CD4-positive, alpha-beta T cell treated with Interferon gamma for 1 hour (primary cell): ENCODE measurements around the gene IMMT.
A peak's percentile ranks its signal among the peaks of the same experiment; 100 is the strongest.
"Not testable (repeated sequence)": the region's sequence is repeated elsewhere in the genome, so short reads cannot be mapped to it uniquely, and the experiment has no call there.

Experiments
- DNase-seq: peaks from one replicate; pipeline ENCODE4 v3.0.0-alpha.2; 2020

Gene IMMT

GRCh38 chr2:86195055-86195807, at the start of gene IMMT:
Gene IMMT, minus strand, starts transcription at chr2:86195462. Its CDS starts 80 bp downstream, at chr2:86195382.
- peak; percentile 91 for DNase-seq

GRCh38 chr2:86244781-86245180, 49.5 kb upstream of the IMMT start:
- DNase-seq, result not testable (repeated sequence)

GRCh38 chr2:86243950-86244733, 48.9 kb upstream of the IMMT start:
- no peak for DNase-seq

DNA sequence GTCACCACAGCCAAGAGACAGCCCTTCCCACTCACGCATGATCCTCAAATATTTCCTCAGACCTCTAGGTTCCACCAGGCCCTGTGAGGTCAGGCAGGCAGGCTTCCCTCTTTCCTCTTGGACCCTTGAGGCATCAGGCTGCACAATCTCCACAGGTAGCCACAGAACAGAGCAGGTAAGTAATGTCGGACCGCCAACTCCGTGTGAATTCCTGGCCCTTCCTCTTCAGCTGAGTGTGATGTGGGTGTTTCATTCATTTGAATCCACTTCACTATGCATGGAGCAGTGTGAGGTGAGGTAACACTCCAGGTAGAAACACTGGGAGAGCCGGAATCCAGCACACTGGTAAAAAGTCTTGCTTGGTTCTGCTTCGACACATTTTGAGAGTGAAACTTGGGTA, 48.0 kb upstream of the IMMT start:
- no peak for DNase-seq

DNA sequence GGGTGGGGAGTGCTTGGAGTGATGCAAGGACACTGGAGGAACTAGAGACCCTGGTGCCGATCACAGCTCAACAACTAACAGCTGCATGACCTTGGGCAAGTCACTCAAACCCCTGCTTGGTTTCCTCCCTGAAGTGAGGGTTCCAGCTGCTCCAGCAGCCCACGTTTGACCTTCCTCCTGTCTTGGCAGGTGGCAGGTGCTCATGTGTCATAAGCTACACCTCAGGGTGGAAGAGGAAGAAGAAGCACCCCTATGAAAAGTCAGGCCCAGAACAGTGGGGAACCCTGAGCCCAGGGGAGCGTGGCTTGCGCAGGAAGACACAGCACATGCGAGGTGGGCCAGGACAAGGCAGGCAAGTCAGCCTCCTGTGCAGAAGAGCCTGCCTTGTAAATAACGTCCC, 46.3 kb upstream of the IMMT start:
- DNase-seq, result no peak

DNA sequence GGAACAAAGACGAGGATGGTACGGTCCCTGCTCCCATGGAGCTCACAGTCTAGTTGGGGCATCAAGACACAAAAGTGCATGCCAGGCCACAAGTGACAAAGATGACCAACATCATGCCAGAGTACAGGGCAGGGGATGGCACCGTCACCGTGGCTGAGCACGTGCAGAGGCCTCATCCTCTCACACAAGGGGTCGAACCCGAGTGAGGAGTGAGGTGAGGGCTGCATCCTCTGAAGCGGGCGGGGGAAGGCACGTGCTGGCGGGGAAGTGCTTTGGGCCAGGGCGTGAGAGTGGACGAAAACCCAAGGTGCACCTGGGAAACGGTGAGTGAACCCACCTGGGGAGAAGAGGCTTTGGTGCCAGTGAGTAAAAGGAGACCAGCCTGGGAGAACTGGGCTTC, 45.0 kb upstream of the IMMT start:
- DNase-seq, result no peak

DNA sequence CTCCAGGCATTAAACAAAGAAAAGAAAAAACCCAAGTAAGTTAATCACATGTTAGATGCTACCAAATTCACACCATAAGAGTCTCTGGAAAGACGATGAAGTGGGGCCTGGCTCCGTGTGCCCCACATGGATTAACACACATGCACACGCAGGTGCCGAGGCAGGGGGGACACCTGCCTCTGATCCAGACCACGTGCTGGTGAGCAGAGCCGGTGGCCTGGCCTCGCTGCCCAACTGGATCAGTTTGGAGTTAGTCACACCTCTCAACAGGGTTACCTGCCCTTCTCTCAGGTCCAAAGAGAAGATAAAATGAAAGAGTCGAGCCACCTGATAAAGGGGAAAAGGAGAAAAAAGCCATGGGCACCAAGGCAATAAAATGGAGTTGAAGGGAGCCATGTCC, 44.5 kb upstream of the IMMT start:
- no peak for DNase-seq

- no peak for DNase-seq
Measured at GRCh38 chr2:86239326-86239725, 44.1 kb upstream of the IMMT start.

GRCh38 chr2:86238354-86238753, 43.1 kb upstream of the IMMT start:
- peak; percentile 73 for DNase-seq

GRCh38 chr2:86237172-86237571, 41.9 kb upstream of the IMMT start:
- no peak for DNase-seq

DNA sequence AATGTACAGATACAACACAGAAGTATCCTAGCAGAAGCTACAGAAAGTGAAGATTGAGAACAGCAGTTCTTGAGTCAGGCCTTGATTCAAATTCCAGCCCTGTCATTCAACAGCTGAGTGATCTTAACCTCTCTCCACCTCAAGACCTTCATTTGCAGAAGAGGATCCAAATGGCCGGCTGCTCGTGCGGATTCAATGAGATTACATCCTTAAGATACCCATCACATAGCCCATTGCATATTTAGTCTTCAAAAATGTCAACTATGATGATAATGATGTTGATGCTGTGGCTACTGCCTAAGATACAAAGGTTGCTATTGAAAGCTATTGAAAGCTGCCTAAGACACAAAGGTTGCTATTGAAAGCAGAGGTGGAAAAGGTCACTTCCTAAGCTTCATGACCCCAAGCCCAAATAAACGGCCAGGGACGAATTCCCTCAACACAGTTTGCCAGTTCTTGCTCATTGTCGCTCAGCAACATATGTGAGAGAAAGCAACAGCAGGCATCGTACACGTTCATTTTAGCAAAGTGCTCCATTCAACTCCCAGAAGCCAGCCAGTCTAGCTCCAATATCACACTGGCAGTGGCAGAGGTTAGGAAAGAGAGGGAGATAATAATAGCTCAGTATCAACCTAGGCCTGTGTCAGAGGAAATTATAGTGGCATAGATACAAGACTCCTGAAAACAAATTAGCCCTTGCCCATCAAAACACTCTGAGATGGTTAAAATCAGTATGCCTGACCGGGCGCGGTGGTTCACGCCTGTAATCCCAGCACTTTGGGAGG, 40.1 kb upstream of the IMMT start:
- DNase-seq, result no peak

GRCh38 chr2:86234563-86235131, 39.4 kb upstream of the IMMT start:
- no peak for DNase-seq

DNA sequence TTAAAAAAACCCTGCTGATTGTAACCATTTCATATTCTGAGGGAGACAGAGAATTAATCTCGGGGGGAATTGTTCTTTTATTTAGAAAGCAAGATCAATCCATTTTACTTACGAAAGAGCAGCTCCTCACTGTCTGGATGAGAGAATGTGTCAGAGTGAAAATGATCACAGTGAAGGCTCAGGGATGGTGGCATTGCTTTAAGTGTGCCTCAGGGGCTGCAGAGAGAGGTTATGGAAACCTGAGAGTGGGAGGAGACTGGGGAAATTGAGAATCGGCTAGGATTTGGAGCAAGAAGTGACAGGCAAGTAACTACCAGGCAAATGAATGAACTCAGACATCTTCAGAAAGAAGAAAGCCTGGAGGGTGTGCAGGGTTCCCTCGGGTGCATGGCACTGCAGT, 38.2 kb upstream of the IMMT start:
- no peak for DNase-seq

DNA sequence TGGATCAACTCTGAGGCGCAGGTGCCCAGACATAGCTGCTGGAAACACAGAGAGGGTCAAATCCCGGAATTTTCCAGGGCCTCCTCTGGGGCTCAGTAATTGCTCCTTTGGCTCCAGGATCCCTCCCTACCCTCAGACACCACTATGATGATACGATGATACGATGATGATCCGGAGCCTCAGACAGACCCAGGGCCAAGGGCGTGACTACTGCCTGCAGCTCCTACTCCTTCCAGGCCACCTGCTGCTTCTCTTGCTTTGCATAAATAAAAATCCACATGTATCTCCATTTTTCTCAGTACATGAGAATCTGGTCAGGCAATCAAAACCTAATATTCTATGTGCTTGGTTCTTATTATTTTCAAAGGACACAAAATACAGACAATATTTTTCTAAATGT, 37.6 kb upstream of the IMMT start:
- no peak for DNase-seq

GRCh38 chr2:86232373-86232784, 37.1 kb upstream of the IMMT start:
- DNase-seq, result no peak

DNA sequence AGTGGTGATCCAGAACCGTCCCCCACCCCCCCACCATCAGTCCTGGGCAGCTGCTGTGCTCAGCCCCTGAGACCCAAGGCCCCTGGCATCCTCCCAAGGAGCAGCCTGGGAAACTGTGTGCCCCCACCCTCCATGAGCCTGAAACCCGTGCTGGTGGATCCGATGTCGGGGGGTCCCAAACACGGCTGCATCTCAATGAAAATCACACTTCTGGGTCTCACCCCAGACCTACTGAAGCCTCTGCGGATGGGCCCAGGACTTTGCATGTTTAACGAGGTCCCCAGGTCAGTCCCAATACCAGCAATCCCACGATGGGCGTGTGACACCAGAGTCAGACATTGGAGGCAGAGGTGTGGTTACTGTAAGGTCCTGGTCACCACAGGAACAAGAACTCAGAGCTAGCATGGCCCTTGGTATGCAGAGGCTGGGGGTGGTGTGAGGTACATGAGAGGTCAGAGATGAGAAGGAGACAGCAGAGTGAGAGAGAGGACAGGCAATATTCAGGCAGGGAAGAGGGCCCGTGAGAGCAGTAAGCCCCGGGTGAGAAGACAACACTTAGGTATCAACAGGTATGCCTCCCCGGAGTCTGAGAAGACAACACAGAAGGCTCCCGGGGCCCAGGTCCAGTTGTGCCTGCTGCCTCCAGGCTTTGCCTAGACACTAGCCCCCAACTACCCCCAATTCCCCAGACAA, 36.6 kb upstream of the IMMT start:
- no peak for DNase-seq

DNA sequence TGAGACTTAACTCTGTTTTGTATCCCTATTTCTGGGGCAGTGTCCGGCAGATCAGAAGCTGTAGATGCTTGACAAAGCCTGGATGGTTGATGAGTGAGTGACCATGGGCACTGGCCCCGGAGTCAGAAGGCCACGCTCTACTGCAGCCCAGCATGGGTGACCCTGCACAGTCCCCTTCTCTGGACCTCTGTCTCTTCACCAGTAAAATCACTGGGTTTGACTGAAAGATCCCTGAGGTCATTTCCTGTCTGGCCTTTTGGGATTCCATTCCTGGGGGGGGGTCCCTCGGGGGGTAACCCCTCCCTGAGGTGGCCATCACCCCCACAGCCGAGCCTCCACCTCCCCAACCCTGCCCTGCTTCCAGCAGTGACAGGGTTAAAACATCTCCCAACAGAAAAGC, 35.7 kb upstream of the IMMT start:
- DNase-seq, result no peak

DNA sequence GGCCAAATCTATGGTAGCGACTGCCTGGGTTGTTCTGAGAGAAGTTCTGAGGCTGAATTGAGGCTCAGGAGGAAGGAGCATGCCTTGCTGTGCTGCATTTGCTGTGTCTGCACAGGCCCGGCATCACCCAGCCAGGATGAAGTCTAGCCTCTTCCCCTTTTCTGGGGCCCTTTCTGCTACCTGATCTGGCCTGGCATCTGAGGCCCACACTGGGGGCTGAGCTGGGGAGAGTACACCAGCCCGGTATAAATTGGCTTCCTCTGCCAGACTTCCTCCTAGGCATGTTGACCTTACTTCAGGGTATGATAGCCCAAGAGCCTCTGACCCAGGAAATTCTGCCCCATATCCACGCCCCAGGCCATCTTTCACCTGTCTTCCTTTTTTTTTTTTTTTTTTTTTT, 34.0 kb upstream of the IMMT start:
- no peak for DNase-seq

DNA sequence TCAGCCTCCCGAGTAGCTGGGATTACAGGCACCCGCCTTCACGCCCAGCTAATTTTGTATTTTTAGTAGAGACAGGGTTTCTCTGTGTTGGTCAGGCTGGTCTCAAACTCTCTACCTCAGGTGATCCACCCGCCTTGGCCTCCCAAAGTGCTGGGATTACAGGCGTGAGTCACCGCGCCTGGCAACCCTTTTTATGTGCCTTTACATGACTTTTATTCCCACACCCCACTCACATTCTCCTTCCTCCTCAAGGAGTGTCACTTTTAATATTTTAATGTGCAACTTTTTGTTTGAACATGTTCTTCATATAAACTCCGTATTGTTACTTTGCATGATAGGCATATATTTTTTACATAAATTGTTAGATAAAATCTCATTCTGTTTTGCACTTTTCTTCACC, 33.3 kb upstream of the IMMT start:
- DNase-seq, result not testable (repeated sequence)

DNA sequence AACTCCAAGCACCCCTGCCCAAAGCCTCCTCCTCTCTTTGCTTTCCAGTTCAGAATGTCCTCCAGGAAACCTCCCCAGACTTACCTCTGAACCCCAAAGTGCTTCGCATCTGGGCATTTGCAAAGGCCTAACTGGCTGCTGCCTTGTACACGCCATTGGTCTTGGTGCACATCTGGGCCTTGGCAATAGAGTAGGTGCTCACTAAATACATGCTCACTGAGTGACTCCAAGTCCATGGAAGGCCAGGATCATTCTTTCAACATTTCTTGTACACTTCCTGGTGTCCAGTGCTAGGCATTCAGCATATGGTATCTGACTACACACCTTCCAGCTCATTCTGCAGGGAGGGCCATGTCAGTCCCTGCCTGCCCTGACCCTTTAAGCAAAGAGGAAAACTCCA, 32.4 kb upstream of the IMMT start:
- no peak for DNase-seq

DNA sequence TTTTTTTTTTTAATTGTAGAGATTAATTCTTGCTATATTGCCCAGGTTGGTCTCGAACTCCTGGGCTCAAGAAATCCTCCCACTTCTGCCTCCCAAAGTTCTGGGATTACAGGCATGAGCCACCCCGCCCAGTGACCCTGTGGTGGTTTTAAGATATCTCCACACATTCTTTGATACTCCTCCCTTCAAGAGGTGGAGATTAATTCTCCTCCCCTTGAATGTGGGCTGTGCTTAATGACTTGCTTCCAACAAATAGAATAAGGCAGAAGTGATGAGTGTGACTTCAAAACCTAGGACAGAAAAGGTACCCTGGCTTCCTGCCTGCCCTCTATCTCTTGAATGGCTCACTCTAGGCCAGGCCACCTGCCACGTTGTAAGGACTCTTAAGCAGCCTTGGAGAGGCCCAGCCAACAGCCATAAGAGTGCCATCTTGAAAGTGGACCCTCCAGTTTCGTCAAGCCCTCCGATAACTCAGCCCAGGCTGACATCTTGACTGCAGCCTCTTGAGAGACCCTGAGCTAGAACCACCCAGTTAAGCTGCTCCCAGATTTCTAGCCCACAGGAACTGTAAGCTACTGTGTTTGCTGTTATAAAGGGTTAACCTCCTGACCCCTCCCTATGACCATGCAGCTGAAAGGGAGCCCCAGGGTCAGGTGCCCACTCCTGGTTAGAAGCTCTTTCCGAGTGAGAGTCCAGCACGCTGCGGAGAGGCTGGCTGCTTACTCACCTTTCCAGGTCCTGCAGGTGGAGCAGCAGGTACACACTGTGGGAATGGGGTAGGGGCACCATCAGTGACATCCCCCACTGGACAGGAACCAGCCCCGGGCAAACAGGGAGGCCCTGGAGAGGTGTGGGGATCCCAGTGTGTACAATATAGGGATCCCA, 31.6 kb upstream of the IMMT start:
- DNase-seq, result no peak

GRCh38 chr2:86226070-86226469, 30.8 kb upstream of the IMMT start:
- DNase-seq, result peak; percentile 18
